ENCODE data around the gene ROBO4.

Gene ROBO4

DNA sequence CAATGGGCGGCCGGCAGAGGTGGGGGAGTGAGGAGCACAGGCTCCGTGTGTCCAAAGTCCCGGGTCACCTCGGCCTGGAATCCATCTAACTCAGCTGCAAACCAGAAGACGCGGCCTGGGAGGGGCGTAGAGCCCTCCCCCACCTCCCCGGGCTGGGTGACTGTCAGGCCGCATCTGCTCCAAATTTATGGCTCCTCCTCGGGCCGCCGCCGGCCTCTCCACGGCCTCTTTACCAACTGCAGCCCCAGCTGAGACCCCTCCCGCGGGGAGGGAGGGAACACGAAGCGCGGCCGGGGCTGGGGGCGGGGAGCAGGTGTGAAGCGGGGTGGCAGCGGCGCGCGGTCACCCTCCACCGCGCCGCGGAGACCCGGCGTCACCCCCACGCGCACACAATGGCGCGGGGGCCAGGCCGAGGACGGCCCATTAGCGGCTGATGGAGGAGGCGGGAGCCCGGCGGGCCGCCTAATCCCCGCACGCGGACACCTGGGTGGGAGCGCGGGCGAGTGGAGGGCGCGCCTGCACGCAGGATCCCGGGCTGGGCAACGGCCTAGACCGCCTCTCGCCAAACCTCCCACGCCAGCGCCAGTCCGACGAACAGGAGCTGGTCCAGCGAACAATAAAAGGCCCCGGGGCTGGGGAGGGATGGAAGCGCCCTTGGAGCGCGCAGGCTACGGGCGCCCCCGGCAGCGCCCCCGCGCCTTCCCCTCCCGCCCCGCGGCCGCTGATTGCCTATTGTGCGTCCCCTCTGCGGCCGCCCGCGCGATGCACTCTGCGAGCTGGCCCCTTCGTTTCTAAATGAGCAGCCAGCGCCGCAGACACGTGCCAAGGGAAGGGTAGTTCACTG lies 58.3 kb downstream of the ROBO4 start:
- DNase-seq = no peak

DNA sequence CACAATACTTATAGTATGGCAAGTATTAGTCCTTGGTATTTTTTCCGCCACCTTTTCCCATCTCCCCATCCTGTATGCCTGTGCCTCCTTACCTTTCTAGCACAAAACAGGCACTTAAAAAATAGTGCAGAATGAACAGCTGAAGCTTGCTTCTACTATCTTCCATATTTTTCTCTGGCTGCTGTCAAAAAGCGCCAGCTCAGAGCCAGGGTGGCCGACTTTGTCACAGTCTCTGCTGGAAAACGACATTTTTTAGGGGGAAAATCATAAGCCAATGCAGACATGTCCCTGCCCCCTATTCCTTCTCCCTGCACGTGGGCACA lies 58.9 kb downstream of the ROBO4 start:
- DNase-seq = no peak

DNA sequence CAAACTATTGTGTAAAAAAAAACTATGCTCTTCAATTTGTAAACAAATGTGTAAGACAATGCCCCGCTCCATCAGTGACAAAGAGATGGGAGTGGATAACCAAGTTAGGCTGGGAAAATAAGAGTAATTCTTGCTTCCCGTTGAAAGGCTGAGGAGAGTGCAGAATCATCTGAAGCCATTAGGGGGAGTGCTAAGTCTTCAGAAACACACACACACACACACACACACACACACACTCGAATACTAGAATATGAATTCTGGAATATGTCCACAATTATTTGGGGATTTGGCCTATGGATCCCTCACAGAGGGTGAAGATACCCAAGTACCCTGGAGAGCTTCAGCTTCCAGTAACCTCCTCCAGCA lies 60.2 kb downstream of the ROBO4 start:
- peak; percentile 83 for DNase-seq

DNA sequence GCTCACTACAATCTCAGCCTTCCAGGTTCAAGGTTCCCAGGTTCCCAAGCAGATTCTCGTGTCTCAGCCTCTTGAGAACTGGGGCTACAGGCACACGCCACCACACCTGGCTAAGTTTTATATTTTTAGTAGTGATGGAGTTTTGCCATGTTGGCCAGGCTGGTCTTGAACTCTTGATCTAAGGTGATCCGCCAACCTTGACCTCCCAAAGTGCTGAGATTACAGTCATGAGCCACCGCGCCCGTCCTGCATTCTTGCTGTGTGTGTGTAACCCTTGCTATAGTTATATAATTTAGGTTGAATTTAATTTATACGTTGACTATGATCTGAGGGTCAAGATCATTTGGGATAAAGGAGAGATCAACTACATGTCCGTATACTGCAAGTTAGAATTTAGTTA lies 61.7 kb downstream of the ROBO4 start:
- no peak for DNase-seq

DNA sequence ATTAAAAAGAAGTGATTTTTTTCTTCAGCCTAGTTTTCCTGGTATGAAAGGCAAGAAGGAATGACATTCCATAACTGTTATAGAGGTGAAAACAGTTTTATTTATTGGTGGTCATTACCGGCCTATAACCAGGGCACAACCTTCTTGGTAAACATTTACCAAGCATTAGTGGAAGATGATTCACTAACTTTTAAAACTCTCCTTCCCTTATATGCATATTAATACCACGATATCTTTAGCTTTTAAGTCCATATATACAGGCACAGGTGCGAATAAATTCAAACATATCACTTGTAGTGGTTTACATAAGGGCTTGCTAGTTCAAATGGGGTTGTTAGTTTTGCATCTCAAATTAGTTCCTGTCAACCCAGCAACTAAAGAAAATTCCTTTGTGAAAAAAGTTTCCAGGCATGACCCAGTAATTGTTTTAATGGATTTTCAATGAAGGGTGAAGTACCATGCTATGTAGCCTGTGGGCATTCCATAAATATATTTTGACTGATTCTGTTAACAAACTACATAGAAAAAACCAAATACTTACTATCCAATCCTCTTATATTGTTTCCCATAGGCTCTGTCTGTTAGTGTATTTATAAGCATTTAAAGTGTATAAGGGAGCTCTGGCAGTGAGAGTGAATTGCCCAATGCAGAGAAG lies 63.0 kb downstream of the ROBO4 start:
- DNase-seq = no peak

Data from fibroblast of skin of right biceps (primary cell).